Measurements from ENCODE around the gene PKIB.
"Not testable (repeated sequence)": the region's sequence is repeated elsewhere in the genome, so short reads cannot be mapped to it uniquely, and the experiment has no call there.

The PKIB gene

DNA sequence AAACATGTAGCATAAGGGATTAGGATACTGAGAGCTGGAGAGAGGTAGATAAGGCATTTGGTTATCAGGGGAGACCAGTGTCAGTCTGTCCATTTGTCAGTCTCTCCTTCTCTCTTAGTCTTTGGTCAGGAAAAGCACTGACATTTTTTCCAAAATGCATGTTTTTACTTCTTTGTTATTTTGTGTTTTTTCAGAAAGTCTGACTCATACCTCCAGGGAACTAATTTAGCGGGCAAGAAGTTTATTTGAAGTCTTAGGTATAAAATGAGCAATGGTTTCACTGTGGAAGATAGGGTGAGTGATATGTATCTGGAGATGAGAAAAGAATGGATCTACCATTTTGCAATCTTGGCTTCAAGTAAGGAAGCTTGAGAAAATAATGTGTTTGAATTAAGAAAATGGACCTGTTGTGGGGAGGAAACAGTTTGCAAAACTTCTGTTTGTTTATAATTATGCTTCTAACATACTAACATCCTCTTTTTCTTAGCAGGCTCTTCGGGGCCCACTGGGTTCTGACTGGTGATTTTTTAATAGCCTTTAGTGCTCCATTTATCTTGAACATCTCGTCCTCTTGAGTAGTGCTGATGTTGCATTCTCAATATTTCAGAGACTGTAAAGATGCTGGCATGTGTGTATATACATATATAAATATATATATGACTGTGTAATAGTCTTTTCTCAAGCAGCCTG is 102.4 kb downstream of the PKIB start:
- DNase-seq = no peak

DNA sequence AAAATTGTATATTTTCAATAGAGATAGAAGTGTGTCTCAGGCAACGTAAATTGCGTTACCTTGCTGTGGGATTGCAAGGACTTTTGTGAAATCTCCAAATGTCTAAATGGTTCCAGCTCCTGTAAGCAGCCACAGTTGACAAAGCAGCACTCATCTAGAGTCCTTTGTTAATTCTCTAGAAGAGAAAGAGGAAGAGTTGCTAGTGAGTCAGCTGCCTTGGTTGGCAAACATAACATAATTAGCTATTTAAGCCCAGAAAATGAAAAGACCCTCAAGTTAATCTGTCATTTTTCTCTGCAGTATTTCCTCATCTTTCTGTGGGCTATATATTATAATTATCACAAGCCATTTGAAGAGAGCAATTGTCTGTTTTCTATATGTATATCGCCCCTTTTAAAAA is 102.9 kb downstream of the PKIB start:
- DNase-seq = no peak

DNA sequence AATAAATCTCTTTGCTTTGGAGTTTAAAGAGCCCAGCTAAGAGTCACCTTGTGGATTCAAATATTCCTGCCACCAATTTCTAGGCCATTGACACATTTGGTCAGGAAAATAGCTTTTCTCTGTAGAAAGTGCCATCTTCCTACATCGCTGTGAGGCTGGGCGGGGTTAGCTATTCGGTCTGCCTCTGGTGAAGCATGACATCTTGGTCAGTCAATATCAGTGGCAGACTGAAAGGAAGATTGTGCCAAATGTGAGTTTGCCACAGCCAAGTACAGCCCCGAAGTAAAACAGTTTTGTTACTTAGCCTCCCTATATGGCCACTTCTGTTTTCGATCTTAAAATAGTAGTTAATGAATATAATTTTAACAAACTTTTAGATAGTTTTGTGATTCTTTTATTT is 103.9 kb downstream of the PKIB start:
- DNase-seq = no peak

DNA sequence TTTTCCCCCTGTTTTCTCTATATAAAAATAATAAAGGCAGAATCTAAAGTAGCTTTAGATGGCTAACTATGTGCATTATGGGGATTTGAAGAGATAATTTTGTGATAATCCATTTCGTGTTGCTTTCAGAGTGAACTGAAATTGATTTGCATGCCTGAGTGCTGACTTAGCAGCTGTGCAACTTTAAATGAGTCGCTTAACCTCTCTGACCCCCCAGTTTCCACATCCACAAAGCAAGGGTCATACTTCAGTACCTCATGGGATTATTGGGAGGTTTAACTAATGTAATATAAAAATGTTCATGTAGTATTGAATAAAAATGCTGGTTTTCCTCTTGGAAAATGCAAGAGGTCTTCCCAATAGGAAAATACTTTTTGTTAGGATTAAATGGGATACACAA is 105.5 kb downstream of the PKIB start:
- no peak for DNase-seq

DNA sequence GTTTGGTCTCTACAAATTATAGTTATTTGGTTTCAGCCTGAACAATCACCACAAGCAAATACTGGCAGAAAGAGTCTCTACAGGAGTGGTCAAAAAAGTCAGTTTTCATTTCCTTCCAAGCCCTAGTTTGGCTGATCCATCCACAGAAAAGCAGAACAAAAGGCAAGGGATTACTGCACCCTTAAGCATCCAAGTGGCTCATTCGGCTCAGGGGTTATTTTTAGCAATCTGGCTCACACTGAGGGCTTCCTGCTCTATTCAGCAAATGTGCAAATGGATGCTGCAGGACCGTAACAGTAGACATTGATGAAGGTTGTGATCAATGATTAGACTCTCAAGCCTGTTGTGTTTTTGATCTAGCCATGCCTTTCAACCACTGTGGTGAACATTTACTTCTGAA is 107.1 kb downstream of the PKIB start:
- DNase-seq = no peak

DNA sequence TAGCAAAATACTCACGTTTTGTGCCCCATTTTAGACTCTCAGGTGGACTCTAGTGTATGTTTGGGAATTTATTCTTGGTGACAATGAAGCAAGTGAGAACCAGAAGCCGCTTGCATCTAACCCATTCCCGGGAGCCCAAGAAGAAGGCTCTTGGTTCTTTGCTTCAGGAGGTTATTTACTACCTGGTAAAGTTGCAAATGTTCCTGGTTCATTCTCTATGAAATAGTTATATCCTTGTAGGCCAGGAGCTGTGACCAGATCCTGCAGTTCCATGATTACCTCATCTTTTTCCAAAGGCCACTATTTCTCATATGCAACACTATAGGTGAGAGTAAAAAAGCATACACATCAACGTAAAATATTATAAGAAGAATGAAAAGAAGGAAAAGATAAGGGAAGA is 108.4 kb downstream of the PKIB start:
- DNase-seq = no peak

DNA sequence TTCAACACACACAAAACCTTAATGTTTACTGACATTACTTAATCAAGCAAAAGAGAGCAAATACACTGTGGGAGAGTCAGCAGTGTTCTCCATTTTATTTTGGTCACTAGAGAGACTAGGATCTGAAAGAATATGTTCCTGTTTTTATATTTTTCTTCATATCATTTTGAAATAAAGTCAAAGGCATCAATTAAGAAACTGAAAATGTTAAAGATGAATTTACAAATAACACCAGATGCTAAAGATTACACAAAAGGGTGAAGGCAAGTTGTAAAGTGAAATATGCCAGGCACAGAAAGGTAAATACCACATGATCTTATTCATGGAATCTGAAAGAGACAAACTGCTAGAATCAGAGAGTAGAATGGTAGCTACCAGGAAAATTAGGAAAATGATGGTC is 109.0 kb downstream of the PKIB start:
- no peak for DNase-seq

DNA sequence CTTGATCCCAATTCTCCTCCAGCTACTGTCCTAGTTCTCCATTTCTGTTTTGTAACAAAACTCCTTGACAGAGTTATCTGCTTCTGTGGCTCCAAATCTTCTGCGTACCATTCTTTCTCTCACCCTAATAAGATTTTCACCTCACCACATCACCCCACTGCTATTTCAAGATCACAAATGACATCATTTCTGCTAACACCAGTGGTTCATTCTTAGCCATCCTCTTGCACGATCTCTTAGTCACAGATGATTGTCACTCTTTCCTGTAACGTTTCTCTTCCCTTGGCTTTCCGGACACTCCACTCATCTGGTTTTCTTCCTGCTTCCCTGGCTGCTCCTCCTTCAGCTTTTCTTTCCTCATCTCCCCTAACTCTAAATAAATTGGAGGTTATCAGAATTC is 112.5 kb downstream of the PKIB start:
- DNase-seq = no peak

DNA sequence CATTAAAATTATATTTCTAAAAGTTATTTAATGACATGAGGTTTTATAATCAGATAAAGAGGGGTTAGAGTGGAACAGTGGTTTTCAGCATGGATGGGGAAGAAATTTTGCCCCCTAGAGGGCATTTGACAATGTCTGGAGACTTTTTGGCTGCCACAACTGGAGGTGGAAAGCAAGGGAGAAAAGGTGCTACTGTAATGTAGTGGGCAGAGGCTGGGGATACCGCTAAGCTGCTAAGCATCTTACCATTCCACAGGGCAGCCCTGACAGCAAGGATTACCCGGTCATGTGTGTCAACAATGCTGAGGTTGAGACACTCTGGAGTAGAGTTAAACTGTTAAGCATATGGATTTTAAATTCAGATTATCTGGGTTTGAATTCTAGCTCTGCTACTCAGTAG is 116.4 kb downstream of the PKIB start:
- no peak for DNase-seq

DNA sequence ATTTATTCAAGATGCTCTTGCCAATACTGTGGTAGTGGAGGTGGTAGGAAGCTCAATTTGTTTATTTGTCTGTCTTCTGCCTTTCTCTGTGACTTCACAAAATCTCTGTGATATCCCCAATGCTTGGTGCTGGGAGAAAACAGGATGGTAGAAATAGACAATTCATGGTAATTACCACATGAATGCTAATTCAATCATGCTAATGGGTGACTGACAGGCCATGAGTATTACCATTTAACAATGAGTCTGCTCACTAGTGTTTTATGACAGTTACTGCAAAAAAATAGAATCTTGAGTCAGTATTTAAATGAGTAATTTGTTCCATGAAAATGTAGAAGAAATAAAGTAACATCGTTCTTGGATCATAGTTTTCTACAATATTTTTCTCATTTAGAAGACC is 117.0 kb downstream of the PKIB start:
- no peak for DNase-seq

DNA sequence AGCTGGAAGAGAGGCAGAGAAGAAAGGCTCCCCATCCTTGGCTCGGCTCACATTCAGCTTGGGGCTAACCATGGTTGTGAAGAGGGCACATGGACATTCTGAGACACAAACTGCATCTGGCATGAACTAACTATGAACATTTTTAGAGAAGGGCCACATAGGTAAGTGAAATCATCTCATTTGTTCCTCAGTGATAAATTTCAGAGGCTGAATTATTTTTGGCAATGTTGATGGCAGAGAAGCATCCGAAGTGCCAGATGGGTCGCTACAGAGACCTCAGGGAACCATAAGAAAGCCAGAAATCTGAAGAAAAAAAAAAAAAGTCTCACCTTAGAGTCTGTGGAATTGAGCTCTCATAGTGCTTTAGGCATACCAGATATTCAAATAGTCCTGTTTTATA is 120.1 kb downstream of the PKIB start:
- no peak for DNase-seq

DNA sequence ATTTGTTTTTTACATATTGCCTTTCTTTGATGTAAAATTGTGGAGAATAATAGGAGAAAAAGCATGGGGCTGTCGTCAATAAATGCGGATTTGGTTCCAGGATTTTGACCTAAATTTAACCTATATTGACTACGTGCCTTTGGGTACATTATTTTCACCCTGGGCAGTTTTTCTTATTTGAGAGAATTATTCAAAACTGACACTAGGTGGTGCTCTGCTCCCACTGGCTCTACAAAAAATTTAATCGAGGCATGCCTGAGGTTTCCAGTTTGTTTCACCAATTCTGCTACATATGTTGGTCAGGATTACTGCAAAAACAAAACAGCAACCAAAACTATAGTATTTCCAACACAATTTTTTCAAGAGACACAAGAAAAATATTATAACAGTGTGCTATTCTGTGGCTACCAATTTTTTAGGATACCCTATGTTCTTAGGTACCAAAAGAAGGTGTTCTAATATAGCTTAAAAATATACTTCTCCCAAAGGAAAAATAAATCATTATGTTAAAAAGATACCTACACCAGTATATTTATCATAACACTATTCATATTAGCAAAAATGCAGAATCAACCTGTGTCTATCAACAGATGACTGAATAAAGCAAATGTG is 120.7 kb downstream of the PKIB start:
- DNase-seq = no peak

DNA sequence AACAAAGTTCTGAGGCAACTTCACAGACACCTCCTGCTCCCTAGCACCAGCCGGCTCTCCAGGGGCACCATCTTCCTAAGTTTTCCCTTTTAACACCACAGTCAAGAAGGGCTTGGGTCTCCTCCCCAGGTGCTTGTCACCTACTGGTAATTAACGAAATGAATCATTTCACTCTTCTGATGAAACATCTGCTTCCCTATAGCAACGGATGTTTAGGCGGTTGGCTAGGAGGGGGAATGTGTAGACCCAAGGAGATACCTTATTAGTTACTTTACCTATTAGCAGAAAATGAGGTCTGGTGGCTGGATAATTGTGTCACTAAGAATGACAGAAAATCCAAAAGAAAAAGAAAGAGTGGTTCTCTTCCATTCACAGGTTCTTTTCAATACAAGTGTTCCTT is 123.1 kb downstream of the PKIB start:
- DNase-seq = no peak

DNA sequence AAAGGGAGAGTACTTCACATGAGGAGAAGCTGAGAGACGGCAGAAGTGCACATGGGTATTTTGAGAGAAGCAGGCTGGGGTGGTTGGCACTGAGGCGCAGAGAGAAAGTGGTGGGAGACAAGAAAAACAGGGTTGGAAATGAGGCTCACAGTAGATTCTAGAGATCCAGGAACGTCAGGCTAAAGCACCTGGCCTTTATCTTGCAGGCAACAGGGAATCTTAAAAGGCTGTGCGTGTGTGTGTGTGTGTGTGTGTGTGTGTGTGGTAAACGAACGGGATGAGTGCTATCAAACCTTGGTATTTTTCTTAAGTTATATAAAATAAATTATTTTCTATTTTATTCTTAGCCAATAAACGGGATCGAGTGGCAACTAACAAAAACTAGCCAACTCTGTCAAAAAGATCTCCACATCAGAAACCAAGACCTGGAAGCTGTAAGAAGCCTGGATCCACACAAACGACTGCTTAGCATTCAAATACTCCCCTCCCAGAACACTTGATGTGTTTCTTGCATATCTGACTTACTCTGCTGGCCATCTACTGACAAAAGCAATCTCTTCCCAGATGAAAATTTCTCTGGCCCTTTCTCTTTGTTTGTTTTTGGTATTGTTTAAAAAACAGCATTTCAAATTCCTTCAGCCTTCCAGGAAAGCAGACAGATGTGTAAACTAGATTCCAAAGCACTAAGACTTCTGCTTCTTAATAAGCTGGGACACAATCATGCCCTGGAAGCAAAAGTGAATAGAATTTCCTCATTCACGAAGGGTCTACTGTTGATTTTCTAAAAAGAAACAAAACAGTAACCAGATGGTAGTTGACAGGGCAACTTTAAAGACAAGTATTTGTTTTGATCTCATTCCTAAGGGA is 124.6 kb downstream of the PKIB start:
- DNase-seq = no peak

DNA sequence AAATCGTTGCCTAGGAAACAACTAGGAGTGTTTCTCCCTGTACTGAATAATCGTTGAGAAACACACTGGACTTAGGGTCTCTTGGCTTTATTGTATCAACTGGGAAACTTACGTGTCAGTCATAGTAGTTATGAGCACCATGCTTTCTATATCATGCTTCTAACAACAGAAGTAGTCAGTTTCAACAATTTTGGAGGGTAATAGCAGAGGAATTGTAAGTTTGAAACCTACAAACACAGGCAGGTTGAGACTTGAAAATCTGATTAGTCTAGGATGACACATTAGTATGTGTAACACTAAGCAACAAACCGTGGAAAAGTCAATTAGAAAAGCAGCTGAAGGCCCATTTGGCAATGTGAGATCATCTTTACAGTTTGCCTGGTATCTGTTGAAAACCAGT is 125.4 kb downstream of the PKIB start:
- no peak for DNase-seq

DNA sequence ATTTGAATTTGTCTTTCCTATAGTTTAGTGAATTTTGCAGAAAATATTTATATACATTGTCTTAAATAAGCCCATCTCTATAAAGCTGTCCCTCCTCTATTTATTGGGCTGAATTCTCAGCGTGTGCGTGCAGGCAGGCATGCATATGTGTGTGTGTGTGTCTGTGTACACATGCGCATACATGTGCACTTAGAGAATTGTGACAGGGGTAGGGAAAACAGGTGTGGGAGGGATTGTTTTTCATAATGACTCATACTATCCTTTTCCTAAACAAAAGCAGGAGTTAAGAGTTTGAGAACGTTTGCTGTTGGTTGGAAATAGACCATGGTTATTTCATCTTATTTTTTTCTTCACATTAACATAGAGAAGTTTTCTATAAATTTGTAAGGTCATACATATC is 126.0 kb downstream of the PKIB start:
- DNase-seq = no peak

DNA sequence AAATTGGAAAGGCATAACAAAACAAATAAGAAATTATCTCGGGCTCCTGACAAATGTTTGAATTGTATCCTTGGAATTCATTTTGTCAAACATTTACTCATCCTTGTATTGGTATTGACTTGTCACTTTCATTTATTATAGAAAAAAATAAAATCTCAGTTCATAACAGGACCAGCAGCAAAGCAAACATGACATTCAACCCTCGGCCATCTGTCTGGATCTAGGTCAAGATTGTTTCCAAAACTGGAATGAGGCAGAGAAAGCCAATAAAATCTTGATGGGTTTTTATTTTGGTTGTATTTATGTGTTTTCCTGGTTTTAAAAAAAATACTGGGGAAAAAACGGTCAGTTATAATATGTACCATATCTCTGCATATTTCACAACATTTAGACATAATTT is 126.4 kb downstream of the PKIB start:
- no peak for DNase-seq

DNA sequence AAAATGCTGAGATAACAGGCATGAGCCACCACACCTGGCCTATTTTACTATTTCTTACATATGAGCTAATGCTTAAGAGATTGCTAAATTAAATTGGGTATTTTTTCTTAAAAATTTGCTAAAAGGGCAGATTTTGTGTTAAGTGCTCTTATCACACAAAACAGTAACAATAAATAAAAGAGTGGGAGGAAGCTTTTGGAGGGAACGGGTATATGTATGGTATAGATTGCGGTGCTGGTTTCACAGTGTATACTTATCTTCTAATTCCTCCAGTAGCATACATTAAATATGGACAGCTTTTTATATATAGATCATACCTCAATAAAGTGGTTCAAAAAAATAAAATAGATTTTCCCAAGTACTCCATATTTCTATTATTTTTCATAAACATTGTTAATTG is 129.9 kb downstream of the PKIB start:
- DNase-seq = no peak

DNA sequence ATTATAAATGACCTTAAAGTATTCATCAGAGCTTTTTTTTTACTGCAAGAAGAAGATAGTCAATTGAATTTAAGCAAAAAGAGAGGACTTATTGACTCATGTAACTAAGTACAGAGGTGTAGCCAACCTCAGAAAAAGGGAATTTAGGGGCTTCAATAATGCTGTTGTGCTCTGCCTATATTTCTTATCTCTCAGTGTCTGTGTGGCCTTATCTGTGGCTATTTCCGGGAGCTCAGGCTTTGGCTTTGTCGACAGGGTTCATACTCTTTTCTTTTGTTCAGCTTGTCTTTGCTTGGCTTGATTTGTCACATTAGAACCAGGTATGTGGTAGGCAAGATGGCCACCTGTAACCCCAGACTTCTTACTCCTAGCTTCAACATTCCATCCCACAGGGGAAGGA is 130.7 kb downstream of the PKIB start:
- no peak for DNase-seq

DNA sequence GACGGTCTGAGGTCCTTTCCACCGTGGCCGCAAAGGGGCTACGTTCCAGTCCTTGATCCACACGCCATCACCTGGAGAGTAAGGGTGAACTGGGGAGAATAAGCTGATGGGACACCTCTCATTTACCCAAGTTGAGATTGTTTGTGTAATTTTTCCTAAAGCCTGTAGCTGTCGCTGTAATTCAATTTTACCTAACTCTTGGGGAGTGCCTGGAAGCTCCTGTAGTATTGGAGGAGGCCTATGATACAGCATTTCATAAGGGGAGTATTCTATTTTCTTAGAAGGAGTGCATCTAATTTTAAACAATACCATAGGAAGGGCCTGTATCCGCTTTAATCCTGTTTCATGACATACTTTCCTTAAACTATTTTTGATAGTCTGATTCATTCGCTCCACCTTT is 134.0 kb downstream of the PKIB start:
- not testable (repeated sequence) for DNase-seq

DNA sequence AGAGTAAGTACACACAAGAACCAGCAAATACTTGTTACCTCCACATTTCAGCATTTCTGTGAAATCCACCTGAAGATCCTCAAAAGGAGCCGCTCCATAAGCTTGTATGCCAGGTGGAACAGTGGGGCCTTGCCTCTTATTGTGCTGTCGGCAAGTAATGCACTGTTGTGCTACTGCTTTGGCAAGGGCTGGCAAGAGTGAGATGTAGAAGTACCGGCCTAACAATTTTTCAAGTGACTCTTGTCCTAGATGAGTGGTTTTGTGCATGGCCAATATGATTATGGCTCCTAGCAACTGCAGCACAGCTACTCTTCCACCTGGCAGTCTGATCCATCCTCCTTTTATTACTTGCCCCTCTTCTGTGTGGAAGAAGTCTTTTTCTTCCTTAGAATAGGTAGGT is 134.7 kb downstream of the PKIB start:
- not testable (repeated sequence) for DNase-seq

DNA sequence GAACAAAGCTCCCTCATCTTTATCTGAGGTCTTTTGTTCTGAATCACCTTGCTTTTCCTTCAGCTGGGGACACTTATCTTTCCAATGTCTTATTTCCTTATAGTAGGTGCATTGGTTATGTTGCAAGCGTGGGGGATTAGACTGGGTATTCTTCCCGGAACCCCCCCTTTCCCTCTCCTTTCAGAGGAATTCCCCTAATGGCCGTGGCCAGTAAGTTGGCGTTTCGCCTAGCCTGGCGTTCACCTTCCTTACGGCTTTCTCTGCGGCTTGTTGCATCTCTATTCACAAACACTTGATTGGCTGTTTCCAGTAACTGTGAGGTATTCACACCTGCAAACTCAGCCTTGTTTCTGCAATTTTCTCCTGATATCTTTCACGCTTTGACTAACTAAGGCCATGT is 136.5 kb downstream of the PKIB start:
- no peak for DNase-seq

DNA sequence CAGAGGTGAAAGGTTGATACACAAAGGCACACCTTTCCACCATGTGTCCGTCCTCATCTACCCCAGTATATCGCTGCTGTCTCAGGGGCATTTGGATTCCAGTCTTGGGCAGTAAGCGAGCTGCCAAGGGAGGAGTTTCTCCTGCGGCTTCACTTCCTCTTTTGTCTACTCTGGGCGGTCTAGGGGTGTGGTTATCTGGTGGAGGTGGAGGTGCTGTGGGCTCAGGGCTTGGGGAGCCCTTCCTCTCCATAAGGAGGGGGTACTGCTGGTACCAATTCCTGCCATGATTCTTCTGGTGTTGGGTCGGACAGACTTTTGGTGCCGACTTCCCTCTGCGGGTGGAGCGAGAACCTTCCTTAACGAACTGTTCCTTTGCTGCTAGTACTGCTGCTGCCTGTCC is 137.4 kb downstream of the PKIB start:
- DNase-seq = no peak

DNA sequence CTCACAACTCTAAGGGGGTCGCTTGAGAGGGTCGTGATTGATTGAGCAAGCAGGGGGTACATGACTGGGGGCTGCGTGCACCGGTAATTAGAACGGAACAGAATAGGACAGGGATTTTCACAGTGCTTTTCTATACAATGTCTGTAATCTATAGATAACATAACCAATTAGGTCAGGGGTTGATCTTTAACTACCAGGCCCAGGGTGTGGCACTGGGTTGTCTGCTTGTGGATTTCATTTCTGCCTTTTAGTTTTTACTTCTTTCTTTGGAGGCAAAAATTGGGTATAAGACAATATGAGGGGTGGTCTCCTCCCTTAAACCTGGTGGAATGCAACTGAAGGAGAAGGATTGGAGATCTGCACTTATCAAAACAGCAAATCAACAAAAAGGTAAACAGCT is 138.7 kb downstream of the PKIB start:
- DNase-seq = not testable (repeated sequence)
